Stimulated activated CD4-positive, alpha-beta T cell treated with anti-CD3 and anti-CD28 coated beads, Interleukin-4, amount 100 ng/mL, for 48 hours (primary cell): ENCODE data around the gene NXPH1.

ENCODE experiments used
- DNase-seq, 2 donors: peaks; one replicate each; pipeline ENCODE4 v3.0.0-alpha.2; 2020; ENCODE audit warnings: low read depth in 2 of 2

The NXPH1 gene

GRCh38 chr7:8433477-8434289 is at the start of gene NXPH1:
Gene NXPH1, plus strand, starts transcription at chr7:8433609.
- DNase-seq = no peak

DNA sequence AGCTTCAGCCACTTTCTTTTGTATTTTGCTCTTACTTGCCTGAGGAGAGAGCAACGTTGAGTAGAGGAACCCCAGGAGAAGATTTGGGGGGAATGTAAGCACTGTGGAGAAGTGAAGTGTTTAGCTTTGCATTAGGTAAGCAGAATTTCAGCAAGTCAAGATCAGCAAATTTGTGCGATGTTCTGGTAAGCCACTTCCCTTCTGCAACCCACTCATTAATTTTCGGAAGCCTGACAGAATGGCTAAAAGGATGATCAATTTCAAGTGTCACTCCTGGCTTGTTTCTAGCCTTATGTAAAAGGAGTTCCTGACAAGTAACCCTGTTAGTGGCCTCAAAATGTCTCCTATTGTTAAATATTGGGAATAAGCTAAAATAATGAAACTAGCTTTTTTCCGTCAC is 48.5 kb upstream of the NXPH1 start:
- DNase-seq = no peak

DNA sequence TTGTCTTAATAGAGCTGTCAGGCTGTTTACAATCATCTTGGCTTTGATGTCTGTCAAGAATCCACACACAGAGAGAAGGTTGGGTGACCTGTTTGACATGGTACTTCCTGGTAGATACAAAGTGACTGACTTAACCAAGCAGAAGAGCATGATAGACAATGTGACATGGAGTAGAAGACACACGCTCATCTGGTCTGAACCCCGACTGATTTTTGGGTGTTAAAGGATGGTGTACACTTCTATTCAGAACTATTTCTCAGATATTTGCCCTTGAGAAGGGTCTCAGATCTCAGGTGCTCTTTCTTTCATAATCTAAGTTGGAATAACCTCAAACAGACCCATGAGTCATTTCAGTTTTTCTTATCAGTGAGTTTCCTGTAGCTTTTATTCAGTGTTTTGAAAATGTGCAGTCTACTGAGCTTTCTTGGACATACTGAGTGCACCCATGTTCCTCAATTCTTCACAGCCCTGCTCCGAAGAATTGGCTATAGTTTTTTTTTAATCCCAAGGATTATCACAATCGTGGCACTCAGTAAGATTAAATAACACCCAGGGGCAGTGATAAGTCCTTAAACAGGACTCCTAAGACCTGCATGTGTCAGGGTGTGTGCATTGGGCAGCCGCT is 46.4 kb upstream of the NXPH1 start:
- DNase-seq = no peak

GRCh38 chr7:8387551-8388256 is 45.7 kb upstream of the NXPH1 start:
- no peak for DNase-seq

GRCh38 chr7:8388257-8388625 is 45.2 kb upstream of the NXPH1 start:
- no peak for DNase-seq

- no peak for DNase-seq
Measured at GRCh38 chr7:8389593-8390261, 43.7 kb upstream of the NXPH1 start.

DNA sequence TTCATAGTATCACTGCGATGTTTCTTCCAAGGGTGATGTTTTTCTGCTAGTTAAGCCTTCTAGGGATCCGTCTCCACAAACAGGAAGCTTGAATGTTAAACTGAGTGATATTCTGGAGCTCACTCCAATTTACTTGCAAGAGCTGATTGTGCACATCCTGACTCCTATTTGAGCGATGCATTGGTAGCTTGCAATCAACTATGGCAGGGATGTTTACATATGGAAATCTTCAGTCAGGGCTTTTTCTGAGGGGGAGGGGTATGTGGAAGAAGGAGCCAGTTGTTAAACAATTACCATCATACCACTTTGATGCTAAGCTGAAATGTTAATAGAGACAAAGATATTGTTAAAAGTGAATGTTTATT is 43.2 kb upstream of the NXPH1 start:
- no peak for DNase-seq

- no peak for DNase-seq
Measured at GRCh38 chr7:8391353-8392062, 41.9 kb upstream of the NXPH1 start.

GRCh38 chr7:8396294-8396693 is 37.1 kb upstream of the NXPH1 start:
- no peak for DNase-seq

GRCh38 chr7:8408871-8409270 is 24.5 kb upstream of the NXPH1 start:
- no peak for DNase-seq

DNA sequence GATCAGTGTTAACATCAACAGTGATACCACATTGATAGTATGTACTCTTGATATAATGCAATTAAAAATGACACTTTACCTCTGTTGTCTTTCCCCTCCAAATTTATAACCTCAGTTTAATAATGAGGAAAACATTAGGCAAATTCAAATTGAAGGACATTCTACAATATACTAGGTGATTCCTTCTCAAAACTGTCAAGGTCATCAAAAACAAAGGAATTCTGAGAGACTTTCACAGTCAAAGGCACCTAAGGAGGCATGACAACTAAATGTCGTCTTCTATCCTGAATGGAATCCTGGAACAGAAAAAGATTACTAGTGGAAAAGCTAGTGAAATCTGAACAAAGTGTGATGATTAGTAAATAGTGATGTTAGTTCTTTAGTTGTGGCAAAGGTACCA is 22.3 kb upstream of the NXPH1 start:
- DNase-seq = no peak

GRCh38 chr7:8413600-8413999 is 19.8 kb upstream of the NXPH1 start:
- no peak for DNase-seq

DNA sequence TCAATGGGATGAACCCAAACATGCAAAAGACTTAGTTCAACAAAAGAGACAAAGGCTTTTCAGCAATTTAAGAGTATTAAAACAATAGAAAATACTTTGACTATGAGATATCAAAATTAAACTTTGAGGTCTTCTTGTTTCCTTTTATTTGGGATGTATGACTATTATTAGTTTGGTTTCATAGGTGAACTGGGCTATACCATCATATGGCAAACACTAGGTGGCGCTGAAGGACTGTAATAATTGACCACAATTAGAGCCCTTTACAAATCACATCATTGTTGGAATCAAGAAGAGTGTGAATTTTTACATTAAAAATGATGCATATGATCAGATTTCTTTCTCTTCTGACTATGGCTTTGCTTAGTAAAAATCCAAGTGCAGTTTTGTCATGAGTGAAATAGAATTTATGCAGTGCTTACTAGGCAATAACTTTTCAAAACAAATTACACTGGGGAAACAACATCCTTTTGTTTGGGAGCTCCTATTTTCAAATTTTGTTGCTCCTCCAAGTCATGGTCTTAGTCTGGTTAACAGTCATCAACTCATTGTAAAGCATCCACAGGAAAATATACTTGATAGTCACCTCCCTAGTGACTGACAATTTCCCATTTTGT is 14.7 kb upstream of the NXPH1 start:
- DNase-seq = peak; percentile 29 to 35

DNA sequence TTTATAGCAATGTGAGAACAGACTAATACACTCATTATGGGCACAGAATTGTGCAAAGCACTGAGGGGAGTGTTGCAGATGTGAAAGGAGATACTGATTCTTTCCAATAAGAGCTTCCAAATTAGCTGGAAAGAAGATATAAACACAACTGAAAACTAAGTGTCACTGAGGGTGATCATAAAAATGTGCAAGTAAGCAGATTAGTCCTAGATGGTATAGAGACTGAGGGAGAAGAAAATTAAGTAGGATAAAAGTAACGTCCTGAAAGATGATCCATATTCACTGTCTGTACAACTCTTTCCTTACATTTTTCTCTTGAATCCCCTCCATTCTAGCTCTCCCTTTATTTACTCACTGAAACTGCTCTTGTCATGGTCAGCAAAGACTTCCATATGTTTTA is 11.2 kb upstream of the NXPH1 start:
- DNase-seq = no peak

GRCh38 chr7:8423057-8423456 is 10.4 kb upstream of the NXPH1 start:
- DNase-seq = no peak

DNA sequence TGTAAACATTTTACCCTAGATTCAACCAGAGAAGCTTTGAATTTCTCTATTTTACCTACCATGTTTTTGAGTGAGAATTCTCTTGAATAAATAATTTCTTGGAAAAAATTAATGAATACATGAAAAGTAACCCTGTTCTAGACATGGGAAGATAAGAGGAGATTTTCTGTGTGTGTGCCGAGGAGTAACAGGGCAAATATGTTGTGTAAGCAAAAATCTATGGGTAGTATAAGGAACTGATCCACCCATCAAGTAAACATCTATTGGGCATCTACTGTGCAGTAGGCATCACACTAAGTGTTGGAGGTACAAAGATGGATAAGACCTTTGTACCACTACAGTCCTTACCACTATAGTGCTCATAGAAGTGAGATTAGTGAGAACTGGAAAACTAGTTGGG is 8.2 kb upstream of the NXPH1 start:
- DNase-seq = no peak

- no peak for DNase-seq
Measured at GRCh38 chr7:8430643-8431042, 2.8 kb upstream of the NXPH1 start.

DNA sequence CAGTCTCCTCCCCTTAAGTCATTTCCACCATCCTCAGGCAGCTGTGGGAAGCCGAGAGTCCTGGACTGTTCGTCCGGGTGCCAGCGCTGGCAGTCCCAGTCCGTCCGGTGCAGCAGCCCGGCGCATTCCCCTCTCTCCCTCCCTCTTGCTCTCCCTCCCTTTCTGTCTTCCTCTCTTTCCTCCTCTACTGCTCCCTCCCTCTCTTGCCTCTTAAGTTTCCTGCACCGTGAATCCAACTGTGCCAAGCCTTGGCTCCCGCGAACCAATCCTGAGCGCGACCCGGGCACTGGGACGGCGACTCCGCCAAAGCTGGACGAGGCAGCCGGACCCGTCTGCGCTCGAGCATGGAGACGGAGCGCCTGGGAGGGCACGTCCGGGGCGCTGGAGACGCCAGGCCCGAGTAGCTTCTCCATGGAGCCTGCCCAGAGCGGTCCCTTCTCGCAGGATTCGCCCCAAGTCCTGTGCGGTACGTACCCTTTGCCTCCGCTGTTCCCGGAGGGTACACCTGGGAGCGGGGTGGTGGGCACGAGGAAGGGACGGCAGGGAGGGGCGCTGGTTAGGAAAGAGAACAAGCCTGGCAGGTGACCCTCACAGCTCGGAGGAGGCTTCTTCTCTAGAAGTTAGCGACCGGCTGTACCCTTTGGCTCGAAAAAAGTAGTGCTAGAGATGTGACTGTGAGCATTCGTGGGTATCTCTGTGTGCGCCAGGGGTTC is 1.0 kb downstream of the NXPH1 start:
- no peak for DNase-seq

GRCh38 chr7:8435095-8435494 is 1.7 kb downstream of the NXPH1 start:
- no peak for DNase-seq

DNA sequence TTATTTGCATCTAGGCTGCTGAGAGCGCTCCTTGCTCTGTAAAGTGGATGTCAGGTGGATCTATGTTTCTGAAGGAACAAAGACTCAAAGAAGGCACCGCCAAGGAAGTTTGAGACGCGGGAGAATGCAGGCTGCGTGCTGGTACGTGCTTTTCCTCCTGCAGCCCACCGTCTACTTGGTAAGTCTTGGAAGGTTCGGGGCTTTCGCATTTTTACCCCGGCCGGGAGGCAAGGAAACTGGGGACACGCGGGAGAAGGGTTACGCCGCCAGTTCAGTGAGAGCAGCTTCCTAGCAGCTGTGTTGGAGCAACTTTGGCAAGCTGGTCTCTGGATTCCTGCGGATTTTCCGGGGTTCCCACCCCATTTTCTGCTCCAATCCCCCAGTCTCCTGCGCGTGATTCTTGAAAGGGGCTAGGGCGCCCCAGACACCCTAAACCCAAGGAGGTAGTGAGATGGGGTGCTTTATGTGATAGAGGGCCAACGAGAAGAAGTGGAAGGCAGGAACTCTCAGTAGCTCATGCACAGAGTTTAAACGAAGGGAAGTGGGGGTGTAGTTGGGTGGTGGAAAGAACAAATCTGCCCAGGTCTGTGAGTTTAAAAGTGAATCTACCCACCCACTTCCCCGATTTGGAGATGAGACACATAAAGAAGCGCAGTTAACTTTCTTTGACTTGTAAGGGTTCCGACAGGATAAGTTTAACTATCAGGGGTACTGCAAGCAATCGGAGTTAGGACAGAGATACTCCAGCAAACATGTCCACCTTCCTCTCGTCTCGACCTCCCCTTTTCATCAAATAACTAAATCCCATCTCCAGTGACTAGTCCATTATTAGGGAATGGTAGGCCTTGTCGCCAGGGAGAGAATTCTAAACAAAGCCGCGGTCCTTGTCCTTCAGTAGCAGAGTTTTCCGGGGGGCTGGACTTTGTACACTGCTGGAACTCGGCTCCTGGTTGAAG is 2.5 kb downstream of the NXPH1 start:
- DNase-seq = no peak
